Breast epithelium (tissue), 3 donors: ENCODE measurements around the gene NFIB.

Source experiments
- POLR2A ChIP-seq: fragments of 450-650 bp; IDR thresholded peaks from one replicate; pipeline ENCODE4 v1.6.1; 2016; ENCODE audit warnings: antibody characterized with exemption, mild to moderate bottlenecking, moderate library complexity
- TF ChIP-seq, protein P1 (sequence below), 3 donors: fragments of 450-650 bp; IDR thresholded peaks; one replicate each; pipeline ENCODE4 v1.5.1; 2016 to 2017; ENCODE audit warnings: antibody characterized with exemption in 3 of 3, mild to moderate bottlenecking in 3 of 3, moderate library complexity in 3 of 3

DNA sequence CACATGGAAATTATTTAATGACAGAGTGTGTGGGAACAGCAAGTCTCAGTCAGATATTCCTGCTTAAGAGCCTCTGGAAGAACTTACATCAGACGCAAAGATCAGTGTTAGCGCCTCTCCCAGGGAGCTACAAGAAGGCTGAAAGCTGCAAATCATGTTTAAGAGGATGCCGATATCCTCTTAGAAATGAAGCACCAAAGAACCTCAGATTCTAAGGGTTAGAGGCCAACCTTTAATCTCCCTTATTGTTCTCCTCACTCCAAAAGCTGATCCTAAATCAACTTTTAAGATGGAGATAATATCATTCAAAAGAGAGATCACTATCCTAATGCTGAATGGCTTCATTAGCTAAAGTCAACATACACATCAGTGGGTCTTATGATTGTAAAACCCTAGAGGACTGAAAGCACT is 160.6 kb downstream of the NFIB start:
- TF ChIP-seq, protein P1, sequence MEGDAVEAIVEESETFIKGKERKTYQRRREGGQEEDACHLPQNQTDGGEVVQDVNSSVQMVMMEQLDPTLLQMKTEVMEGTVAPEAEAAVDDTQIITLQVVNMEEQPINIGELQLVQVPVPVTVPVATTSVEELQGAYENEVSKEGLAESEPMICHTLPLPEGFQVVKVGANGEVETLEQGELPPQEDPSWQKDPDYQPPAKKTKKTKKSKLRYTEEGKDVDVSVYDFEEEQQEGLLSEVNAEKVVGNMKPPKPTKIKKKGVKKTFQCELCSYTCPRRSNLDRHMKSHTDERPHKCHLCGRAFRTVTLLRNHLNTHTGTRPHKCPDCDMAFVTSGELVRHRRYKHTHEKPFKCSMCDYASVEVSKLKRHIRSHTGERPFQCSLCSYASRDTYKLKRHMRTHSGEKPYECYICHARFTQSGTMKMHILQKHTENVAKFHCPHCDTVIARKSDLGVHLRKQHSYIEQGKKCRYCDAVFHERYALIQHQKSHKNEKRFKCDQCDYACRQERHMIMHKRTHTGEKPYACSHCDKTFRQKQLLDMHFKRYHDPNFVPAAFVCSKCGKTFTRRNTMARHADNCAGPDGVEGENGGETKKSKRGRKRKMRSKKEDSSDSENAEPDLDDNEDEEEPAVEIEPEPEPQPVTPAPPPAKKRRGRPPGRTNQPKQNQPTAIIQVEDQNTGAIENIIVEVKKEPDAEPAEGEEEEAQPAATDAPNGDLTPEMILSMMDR (IDR thresholded peaks at IDR 0.05): no peak
- no peak for TF ChIP-seq POLR2A
